Measurements from ENCODE around the gene FAM135A. TPM values are rescaled to one million over a fixed set of nuclear protein-coding genes. Genes with fewer than 3 reads are reported as not detected.

FAM135A gene
- total and polyA plus RNA-seq, 2 experiments from 2014 or later: 11.5 to 27.1 TPM

- Histone ChIP-seq H3K4me1 (ENCODE audit: low read depth) (no peaks in the 10 kb centered on the region), H3K27me3 (no peaks in the 10 kb centered on the region), H3K36me3 (peaks cover 16% of the 10 kb centered on the region), H3K9me3 (ENCODE audit: low read depth) (no peaks in the 10 kb centered on the region), H3K4me3 (no peak overlapping the region), H3K27ac (no peak overlapping the region)
- no peak for DNase-seq (ENCODE audit: low read depth in 1 of 2, low spot score in 1 of 2)
- no peak for TF ChIP-seq CTCF (IDR thresholded peaks at IDR 0.05; ENCODE audit: low read depth, low read length)
Observed at GRCh38 chr6:70575899-70576495, 162.7 kb downstream of the FAM135A start.

GRCh38 chr6:70586114-70586513, 172.8 kb downstream of the FAM135A start:
- Histone ChIP-seq H3K36me3 (peaks cover 19% of the 10 kb centered on the region), H3K27me3 (no peaks in the 10 kb centered on the region)

GRCh38 chr6:70590400-70590799, 177.1 kb downstream of the FAM135A start:
- H3K9me3 ChIP-seq (ENCODE audit: low read depth): no peaks in the 10 kb centered on the region
- TF ChIP-seq CTCF (IDR thresholded peaks at IDR 0.05; ENCODE audit: low read depth, low read length): no peak

More at GRCh38 chr6:70586114-70586513, 172.8 kb downstream of the FAM135A start:
- no peaks in the 10 kb centered on the region for H3K9me3 ChIP-seq (ENCODE audit: low read depth)
- no peak overlapping the region for H3K4me3 ChIP-seq
- no peak overlapping the region for H3K27ac ChIP-seq
- DNase-seq (ENCODE audit: low read depth in 1 of 2, low spot score in 1 of 2): no peak
- TF ChIP-seq CTCF (IDR thresholded peaks at IDR 0.05; ENCODE audit: low read depth, low read length): no peak
- no peaks in the 10 kb centered on the region for H3K4me1 ChIP-seq (ENCODE audit: low read depth)

GRCh38 chr6:70592391-70593117, 179.2 kb downstream of the FAM135A start:
- Histone ChIP-seq H3K4me1 (ENCODE audit: low read depth) (no peaks in the 10 kb centered on the region), H3K4me3 (no peak overlapping the region), H3K36me3 (peaks cover 5% of the 10 kb centered on the region), H3K9me3 (ENCODE audit: low read depth) (no peaks in the 10 kb centered on the region), H3K27ac (no peak overlapping the region), H3K27me3 (no peaks in the 10 kb centered on the region)
- no peak for TF ChIP-seq CTCF (IDR thresholded peaks at IDR 0.05; ENCODE audit: low read depth, low read length)
- no peak for DNase-seq (ENCODE audit: low read depth in 1 of 2, low spot score in 1 of 2)

More at GRCh38 chr6:70590400-70590799, 177.1 kb downstream of the FAM135A start:
- H3K4me3 ChIP-seq: no peak overlapping the region
- H3K36me3 ChIP-seq: peaks cover 5% of the 10 kb centered on the region
- DNase-seq (ENCODE audit: low read depth in 1 of 2, low spot score in 1 of 2): peak in 1 of 2 donors; percentile 38
- no peaks in the 10 kb centered on the region for H3K4me1 ChIP-seq (ENCODE audit: low read depth)
- no peak overlapping the region for H3K27ac ChIP-seq
- H3K27me3 ChIP-seq: no peaks in the 10 kb centered on the region

GRCh38 chr6:70593118-70593486, 179.8 kb downstream of the FAM135A start:
- no peak for TF ChIP-seq CTCF (IDR thresholded peaks at IDR 0.05; ENCODE audit: low read depth, low read length)
- H3K4me1 ChIP-seq (ENCODE audit: low read depth): no peaks in the 10 kb centered on the region
- H3K27me3 ChIP-seq: no peaks in the 10 kb centered on the region
- no peak overlapping the region for H3K4me3 ChIP-seq
- no peak for DNase-seq (ENCODE audit: low read depth in 1 of 2, low spot score in 1 of 2)
- no peak overlapping the region for H3K27ac ChIP-seq
- no peaks in the 10 kb centered on the region for H3K9me3 ChIP-seq (ENCODE audit: low read depth)
- H3K36me3 ChIP-seq: peaks cover 1% of the 10 kb centered on the region
